NCI-H146 treated with DMSO at 0.1 percent for 48 hours (cell line): ENCODE measurements around the gene ODAD3.
"Not testable (repeated sequence)": the region's sequence is repeated elsewhere in the genome, so short reads cannot be mapped to it uniquely, and the experiment has no call there.

Experiments used
- DNase-seq: peaks from one replicate; lab custom pipeline; 2025; ENCODE audit not compliant: unreplicated experiment; lab: John Stamatoyannopoulos, UW

Gene ODAD3

DNA sequence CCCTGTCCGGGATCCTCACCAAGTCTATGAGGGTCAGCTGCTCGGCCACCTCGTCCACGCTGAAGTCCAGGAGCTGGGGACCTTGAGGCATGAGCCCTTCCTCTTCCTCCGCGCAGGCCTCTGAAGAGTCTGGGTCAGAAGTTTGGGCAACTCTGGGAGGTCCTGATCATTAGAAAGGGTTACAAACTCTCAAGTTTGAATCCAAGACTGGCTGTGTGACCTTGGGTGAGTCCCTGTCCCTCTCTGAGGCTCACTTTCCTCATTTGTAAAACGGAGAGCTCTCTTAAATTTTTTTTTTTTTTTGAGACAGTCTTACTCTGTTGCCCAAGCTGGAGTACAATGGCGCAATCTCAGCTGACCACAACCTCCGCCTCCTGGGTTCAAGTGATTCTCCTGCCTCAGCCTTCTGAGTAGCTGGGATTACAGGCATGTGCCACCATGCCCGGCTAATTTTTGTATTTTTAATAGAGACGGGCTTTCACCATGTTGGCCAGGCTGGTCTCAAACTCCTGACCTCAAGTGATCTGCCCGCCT lies 28.2 kb downstream of the ODAD3 start:
- not testable (repeated sequence) for DNase-seq

DNA sequence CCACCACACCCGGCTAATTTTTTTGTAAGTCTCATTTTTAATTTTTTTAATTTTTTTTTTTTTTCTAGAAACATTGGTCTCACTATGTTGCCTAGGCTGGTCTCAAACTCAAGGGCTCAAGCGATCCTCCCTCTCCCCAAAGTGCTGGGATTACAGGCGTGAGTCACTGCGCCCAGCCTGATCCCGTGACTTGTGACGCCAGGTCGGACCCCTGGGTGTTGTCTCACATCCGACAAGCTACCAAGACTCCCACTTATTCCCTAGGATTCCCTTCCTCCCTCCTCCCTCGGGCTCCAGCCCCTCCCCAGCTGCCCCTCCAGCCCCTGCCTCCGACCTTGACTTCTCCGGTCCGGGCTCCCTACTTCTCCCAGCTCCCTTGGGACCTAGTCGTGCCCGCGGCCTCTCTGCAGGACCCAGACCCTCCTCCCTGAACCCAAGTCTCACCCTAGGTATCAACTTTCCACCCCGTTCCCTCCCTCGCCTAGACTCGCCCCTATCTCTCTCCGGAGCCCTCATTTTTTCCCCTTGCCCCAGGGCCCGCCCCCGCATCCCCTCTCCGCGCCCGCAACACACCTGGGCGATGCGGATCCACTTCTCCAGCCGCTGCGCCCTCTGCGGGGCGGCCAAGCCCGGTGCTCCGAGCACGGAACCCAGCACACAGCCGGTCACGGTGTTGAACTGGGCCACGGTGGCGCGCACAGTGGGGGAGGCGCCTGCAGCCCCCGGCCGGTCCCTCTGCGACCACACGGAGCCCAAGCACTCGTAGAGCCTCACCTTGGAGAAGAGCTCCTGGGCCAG lies 28.9 kb downstream of the ODAD3 start:
- no peak for DNase-seq

DNA sequence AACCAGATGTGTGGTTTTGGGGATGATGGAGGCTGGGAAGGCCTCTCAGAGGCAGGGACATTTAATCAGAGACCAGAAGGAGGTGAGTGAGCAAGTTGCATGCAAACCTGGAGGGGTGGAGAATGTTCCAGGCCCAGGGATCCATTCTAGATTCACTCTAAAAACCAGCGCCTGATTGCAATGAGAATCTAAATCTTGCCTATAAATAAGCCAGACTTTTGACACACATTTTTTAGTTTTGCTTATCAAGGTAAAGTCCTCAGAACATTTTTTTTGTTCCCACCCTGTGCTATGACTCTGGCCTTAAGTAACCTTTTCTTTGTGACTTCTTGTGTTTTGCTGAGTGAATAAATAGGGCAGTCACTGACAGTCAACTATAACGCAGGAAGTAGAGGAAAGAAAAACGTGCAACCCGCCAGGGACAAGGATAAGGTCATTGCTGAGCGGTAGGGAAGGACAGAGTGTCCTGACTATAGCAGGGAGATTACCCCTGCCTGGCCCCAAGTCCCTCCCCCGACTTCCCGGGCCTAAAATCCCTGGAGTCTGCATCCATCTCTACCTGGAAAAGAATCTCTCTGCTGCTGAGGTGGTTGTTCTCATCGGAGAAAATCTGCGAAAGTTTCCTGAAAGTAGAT lies 30.2 kb downstream of the ODAD3 start:
- no peak for DNase-seq

DNA sequence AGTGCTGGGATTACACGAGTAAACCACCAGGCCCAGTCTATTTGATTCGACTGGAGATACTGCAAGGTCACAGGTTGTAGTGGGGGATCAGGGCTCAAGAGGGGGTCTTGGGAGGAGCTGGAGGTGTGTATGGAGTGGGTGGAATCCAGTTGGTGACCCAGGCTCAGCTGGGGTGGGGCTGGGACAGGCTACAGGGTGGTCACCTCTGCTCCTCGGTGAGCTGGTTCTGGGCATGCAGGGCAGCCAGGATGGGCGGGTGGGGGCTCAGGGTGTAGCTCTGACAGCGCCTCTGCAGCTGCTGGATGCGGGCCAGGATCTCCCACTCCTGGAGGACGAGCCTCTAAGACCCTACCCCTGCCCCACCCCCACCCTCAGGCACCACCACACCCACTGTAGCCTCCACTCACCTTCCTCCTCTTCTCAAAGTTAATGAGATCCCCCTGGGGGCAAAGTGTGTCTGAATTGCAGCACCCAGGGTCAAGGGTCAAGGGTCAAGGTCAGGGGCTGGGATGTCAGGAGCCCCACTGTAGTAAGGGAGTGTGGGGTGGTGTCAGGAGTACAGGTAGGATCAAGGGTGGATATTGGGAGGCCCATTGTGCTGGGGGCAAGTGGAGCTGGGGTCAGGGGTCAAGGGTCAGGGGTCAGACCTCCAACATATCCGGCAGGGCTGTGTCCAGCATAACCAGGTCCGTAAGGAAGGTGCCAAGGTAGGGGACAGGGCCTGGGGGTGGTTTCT lies 32.9 kb downstream of the ODAD3 start:
- no peak for DNase-seq

DNA sequence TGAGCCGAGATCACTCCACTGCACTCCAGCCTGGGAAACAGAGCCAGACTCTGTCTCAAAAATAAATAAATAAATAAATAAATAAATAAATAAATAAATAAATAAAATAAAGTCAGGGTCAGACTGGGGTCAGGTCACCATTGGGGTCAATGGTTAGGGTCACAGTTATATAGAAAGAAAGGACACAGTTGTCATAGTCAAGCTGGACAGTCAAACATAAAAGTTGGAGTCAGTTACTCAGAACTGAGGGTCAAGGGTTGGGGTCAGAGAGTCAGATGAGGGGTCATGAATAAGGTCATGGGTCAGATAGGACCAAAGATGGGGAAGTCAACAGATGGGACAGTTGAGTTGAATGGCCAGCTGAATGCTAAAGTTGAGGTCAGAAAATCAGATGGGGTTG lies 34.1 kb downstream of the ODAD3 start:
- no peak for DNase-seq

DNA sequence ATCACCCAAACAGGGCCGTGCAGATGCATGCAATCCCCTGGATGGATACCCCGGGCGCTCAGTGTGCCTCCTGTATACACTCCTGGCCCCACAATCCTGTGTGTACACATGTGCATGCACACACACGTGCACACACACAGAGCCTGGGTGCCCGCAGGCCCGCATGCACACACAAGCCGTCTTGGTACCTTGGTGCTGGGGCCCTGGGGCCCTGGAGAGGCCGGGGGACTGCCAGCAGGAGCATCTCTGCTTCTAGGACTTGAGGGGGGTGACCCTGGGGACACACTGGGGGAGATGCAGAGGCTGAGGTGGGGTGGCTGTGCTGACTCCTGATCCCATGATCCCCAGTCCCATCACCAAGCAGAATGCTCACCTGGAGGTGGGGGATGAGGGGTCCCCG lies 35.3 kb downstream of the ODAD3 start:
- DNase-seq, result no peak

DNA sequence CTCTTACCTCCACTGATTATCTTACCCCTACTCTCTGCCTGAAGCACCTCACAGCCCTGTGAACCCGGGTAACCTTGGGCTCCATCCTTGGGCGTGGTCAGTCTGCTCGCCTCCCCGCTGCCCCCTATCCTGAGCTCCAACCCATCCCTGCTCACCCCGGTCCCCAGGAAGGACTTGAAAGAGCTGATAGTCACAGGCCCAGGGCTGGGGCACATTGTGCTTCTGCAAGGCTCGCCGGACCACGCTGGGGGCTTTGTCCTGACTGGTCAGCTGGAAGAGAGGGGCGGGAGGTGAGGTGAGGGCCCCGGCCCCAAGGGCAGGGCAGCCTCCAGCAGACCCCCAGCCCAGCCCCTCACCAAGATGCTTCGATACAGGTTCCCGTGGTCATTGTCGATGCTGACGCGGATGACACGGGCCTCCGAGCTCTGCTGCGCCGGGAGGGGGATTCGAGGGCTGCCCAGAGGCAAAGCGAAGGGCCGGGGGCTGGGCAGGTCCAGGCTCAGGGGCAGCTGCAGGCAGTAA lies 37.8 kb downstream of the ODAD3 start:
- DNase-seq, result no peak

DNA sequence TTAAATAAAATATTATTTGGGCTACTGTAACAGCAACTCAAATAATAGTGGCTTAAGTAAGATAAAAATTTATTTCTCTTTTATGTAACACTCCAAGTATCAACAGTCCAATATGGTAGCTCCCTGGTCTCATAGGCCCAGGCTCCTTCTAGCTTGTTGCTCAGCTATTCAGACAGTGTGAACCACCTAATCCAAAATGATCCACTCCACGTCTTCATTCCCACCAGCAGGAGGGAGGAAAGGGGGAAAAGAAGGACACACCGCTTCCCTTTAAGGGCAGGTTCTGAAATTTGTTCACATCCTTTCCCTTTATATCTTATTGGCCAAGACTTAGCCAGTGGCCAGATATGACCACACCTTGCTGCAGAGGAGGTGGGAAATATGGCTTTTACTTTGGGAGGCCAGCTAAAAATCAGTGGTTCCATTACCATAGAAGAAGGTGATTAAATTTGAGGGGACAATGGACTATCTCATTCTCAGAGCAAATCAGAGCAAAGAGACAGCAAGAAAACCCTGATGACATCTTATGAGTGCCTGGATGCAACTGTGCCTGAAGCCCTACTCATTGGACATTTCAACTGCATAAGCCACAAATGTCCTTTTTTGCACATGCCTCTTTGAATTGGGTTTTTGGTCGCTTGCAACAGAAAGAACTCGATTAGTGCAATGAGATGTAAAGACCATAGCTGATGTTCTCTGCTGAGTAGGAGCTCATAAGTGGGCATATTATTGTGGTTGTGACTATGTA lies 43.8 kb downstream of the ODAD3 start:
- DNase-seq, result no peak

DNA sequence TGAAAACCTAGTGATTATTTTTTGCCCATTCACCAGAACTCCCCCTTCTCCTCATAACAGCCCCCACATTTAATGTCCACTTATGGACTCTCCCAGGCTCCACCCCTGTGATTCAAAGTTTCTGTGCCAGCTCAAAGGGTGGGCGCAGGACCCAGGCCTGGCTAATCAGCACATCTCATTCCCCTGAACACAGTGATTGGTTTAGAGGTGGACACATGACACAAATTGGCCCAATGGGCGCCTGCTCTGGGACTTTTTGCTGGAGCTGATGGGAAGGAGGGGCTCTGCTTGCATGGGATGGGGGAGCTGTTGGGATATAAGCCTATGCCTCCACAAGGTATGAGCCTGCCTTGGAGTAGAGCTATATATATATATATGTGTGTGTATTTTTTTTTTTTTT lies 44.6 kb downstream of the ODAD3 start:
- DNase-seq, result no peak

DNA sequence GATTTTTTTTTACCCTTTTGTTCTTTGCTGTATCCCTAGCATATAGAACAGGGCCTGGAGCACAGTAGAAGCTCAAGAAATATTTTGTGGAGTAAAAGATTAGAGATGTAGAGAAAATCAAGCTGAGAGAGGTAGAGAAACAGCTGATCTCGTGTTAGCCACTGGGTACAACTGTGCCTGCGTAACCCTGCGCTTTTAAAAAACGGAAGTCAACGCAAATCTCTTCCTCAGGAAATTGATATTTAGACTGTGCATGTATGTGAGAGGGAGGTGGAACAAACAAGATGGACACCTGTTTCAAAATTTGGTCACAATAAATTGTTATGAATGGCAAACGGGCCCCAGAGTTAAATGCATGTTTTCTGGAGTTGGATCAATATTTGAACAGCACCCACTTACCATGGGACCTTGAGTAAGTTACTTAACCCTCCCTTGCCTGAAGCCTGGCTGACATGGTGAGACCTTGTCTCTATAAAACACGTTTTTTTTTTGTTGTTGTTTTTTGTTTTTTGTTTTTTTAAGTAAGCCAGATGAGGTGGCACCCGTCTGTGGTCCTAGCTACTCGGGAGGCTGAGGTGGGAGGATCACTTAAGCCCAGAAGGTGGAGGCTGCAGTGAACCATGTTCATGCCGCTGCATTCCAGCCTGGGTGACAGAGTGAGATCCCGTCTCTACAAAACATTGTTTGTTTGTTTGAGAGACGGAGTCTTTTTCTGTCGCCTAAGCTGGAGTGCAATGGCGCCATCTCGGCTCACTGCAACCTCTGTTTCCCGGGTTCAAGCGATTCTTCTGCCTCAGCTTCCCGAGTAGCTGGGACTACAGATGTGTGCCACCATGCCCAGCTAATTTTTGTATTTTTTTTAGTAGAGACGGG lies 47.5 kb downstream of the ODAD3 start:
- DNase-seq, result no peak

DNA sequence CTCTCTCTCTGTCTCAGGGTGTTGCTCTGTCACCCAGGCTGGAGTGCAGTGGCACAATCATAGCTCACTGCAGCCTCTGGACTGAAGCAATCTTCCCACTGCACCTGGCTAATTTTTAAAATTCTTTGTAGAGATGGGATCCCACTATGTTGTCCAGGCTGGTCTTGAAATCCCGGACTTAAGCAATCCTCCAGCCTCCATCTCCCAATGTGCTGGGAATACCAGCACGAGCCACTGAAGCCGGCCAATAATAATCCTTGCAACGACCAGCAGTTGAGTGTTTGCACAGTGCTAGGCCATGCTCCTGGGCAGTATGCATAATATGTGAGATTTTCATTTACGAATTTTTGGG lies 50.2 kb downstream of the ODAD3 start:
- DNase-seq, result no peak

DNA sequence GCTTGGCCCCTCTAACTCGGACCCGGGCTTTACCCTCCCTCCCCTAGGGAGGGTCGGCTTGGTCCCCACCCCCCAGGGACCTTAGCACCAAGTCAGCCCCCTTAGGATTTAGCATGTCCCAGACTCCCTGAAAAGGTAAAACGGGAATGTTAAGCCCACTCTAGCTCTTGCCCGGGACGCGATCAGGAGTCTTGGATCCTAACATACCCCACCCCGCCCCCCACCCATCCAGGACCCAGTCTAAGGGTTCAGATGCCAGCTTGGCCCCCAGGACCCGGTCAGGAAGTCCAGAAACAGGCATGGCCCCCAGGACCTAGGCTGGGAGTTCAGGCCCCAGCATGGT lies 51.2 kb downstream of the ODAD3 start:
- DNase-seq, result no peak

DNA sequence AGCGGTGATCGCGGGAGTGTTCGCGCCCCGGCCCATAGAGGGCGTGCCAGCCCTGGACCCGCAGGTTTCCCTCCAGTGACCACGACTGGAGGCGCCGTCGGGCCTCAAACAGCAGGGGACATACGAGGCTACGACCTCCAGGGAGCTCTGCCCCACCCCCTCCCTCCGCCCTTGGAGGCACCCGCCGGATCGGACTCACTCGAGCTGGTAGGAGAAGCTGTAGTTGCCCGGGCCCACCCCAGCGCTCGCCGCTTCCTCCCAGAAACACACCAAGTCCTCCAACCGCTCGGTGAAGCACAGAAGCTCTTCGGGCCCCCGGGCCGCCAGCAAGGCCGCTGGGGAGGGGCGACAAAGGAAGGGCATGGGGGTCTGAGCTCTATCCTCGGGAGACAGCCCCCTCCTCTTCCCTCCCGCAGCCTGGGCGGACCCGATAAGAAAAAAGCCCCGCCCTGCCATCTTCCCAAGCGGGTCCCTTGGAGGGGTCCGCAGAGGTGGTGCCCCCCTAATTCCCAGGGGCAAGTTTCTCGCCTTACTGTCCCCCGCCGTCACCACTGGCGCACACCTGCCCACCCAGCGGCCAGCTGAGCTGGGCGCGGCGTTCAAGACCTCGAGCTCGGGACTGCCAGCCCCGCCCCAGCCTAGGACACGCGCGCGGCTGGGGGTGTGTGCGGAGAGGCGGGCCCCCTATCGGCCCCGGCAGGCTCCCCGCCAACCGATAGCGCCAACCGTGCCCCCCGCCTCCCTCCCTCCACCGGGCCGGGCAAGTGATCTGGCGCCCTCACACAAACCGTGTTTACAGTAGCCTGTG lies 51.8 kb downstream of the ODAD3 start:
- peak; percentile 36 for DNase-seq

DNA sequence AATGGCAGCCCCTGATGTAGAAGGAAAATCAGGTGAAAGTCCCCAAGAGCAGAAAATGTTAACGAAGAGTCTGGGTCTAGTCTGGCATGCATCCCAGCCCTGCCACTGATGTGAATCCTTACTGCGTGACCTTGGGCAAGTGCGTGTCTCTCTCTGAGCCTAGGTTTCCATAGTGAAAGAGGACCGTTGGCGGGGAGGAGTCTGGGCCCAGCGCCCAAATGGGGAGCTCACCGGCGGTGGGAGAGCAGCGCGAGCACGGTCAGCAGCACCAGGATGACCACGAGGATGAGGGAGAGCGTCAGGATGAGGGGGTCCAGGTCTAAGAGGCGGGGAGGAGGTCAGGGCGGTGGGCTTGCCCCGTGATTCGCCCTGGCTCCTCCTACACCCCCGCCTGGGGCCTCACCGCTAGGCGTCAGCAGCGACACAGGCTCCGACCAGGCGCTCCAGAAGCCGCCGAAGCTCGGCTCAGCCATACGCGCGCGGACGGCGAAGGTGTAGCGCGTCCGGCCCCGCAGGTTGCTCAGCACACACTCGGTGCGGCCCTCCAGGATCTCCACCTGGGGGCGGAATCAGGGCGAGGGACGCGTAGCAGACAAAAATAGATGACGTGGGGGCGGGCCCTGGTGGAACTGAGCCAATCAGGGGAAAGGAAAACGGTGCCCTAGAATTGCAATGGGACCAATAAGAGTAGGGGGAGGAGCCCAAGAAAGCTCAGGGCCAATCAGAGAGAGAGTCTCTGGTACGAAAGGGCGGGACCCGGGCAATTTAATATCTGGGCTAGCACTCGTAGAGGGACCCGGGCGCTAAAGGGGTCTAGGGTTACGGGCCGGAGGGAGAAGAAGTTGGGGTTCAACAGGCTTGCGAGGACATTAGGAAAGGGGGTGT lies 54.0 kb downstream of the ODAD3 start:
- DNase-seq, result peak; percentile 100

DNA sequence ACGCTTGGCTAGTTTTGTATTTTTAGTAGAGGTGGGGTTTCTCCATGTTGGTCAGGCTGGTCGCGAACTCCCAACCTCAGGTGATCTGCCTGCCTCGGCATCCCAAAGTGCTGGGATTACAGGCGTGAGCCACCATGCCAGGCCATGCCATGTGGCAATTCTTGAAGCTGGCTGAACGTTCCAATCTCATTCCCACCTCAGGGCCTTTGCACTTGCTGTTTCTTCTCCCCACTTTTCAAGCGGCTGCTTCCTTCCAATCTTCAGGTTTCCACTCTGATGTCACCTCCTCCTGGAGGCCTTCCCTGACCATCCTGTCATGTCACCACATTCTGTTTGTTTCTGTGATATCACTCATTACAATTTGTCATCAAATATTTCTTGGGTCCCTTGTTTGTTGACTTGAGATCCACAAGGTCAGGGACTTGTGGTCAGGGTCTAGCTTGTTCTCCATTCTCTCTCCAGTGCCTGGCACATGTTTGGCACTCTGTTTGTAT lies 55.0 kb downstream of the ODAD3 start:
- DNase-seq, result no peak

DNA sequence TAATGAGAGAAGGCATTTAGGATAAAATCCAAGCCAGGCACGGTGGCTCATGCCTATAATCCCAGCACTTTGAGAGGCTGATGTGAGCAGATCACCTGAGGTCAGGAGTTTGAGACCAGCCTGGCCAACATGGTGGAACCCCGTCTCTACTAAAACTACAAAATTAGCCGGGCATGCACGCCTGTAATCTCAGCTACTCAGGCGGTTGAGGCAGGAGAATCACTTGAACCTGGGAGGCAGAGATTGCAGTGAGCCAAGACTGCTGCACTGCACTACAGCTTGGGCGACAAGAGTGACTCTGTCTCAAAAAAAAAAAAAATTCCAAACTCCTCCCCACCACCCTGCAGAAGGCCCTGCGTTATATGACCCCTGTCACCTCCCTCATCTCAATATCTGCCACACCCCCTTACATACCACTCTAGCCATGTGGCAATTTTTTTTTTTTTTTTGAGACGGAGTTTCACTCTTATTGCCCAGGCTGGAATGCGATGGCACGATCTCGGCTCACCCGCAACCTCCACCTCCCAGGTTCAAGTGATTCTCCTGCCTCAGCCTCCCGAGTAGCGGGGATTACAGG lies 55.6 kb downstream of the ODAD3 start:
- not testable (repeated sequence) for DNase-seq

DNA sequence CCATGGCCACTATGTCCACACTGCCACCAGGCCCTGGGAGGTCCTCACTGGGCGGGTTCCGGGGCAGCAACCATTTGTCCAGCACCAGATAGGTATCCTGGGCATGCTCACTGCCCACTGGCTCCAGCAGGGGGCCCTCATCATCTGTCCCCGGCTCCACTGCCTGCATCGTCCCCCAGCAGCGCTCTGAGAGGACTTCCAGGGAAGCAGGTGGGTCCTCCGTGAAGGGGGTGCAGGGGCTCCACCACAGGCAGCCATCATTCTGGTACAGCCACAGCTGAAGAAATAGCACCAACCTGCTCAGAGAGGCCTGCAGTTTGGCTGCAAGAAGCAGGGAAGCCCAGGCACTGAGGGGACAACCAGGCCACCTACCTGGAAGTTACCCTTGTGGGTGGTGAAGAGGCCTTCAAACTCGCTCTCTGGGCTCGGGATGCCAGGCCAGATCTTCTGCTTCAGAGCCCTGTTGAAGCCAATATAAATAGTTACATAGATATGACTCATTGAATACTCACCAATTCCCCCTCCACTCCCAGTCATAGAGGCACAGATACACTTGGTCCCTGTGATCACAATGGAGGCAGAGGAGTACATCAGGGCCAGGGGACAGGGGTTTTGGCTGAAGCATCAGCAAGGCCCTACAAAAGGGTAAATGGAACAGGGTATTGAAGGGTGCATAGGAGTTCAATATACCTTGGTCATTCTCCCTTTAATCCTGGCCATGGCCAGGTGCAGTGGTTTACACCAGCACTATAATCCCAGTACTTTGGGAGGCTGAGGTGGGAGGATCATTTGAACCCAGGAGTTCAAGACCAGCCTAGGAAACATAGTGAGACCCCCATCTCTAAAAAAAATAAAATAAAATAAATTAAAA lies 56.4 kb downstream of the ODAD3 start:
- DNase-seq, result no peak
